ENCODE measurements around the gene PTGFRN.

PTGFRN gene

GRCh38 chr1:116891396-116892079, 18.2 kb upstream of the PTGFRN start:
- no peak for DNase-seq

GRCh38 chr1:116895073-116895472, 14.6 kb upstream of the PTGFRN start:
- DNase-seq = no peak

DNA sequence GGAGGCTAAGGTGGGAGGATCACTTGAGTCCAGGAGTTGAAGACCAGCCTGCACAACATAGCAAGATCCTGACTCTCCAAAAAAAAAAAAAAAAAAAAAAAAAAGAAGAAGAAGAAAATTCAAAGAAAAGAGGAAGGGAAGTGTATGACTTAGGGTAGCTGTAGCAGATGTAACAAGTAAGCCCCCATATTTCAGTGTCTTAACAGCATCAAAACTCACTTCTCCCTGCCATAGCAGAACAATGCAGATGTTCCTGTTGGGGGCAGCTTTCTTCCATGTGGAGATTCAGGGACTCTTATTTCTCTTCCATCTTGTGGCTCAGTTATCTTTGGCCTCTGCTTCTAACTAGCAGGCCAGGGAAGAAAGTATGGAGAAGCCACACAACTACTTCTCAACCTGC, 10.2 kb upstream of the PTGFRN start:
- DNase-seq = no peak

DNA sequence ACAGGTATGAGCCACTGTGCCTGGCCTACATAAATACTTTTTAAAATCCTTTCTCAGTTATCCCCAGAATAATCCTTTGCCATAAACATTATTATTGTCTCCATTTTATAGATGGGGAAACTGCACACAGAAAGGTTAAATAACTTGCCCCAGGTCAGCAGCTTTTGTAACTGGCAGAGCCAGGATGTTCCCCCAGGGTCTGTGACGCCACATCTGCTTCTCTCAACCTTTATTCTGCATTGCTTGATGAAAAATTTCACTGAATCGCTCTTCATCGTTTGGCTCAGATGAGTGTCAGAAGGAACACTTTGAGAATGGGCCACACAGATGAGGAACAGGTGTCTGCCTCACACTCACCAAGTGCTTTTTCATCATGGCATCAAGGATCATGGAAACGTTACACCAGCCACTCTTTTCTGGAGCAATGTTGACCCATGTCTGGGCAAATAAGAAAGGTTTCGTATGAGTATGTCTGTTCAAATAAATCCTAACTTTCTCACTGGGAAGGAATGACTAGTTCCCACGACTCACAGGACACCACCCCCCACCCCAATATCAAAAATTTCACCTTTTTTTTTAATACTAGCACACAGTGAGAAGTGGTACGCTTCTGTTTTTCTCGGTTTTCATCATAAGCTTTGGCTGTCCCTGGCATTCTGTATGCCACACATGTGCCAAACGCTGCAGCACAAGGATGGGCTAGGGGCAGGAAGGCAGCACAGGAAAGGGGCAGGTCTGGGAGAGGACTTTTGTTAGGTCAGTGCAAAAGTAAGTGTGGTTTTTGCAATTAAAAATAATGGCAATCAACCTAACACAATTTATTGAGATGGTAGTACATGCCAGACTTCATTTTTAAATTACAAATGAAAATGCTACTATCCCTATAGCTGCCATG, 9.0 kb upstream of the PTGFRN start:
- no peak for DNase-seq

DNA sequence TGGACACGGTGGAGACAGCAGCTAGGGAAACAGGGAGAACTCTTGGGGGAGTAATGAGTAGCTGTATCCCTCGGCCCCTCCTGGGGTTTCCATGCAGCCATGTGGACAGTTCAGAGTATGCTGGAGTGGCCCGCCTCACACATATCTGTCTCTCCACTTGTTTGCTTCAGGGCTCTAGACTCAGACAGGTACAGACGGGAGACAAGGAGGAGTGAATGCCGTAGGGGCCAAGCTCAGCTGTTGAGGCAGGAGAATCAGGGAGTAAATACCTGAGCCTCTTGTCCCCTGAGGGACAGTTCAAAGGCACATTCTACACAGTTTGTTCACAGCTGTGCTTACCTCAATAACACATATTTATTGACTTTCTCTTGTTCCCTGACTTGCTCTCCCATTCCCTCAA, 7.7 kb upstream of the PTGFRN start:
- no peak for DNase-seq

- DNase-seq = no peak
These were observed 6.9 kb upstream of the PTGFRN start for GRCh38 chr1:116902723-116903383.

- DNase-seq = no peak
These were observed 4.9 kb upstream of the PTGFRN start for GRCh38 chr1:116904791-116905320.

GRCh38 chr1:116906812-116907211, 2.9 kb upstream of the PTGFRN start:
- no peak for DNase-seq

GRCh38 chr1:116907351-116907750, 2.4 kb upstream of the PTGFRN start:
- DNase-seq = no peak

DNA sequence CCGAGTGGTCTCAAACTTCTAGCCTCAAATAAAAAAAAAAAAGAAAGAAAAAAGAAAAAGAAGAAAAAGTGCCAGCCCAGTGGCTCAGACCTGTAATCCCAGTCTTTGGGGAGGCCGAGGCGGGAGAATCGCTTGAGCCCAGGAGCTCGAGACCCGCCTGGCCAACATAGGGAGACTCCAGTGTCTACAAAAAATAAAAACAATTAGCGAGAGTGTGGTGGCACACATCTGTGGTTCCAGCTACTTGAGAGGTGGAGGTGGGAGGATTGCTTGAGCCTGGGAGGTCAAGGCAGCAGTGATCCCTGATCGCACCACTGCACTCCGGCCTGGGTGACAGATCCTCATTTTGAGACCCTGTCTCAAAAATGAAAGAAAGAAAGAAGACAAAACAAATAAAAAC, 1.4 kb upstream of the PTGFRN start:
- no peak for DNase-seq

- no peak for DNase-seq
These were observed 750 bp upstream of the PTGFRN start for GRCh38 chr1:116908820-116909511.

DNA sequence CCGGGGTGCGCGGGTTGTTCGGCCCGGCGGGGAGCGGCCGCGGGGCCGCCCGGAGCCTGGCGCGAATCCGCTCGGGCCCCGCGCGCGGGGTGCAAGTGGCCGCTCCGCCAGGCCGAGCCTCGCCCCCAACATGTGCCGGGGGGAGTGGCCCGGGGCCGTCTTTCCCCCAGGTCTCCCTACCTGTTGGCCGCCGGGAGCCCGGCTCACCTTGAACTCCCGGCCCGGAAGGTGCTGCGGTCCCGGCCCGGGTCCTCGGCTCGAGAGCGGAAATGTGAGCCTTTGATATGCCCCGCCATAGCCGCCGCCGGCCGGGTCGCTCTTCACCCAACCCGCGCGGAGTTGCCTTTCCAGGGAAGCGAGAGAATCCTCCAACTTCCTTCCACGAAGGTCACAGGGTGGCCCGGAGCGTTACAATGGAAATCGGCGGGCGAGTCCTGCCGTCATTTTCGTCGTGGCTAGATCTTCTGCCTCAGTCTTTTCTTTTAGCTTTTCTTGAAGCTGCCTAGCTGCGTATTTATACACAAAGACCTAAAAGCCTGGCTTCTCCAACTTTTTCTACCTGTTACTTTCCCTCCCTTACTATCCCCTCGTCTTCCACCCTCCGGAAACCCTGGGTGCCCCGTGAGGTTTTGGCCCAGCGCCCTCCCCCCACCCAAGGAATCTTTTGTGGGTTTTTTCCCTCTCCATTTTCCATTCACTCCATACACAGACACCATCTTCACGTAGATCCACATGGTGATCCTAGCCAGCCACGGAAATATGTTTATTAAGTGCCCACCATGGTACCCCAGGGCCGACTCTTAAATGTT, 867 bp downstream of the PTGFRN start:
- DNase-seq = no peak

DNA sequence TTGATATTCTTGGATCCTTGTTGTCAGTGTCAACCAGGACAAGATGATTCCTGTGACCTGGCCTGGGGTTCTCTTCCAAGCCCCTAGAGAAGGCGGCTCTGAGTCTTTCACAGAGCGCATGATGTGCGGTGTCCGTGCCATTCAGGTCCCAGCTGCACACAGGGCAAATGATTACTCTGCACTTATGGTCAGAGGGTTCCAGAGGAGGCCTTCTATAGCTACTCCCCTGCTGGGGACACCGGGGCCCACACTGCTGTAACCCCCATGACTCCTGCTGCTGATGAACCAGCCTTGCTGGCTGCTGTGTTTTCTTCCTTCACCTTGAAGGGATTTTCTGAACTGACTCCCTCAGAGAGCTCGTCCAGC, 1.5 kb downstream of the PTGFRN start:
- no peak for DNase-seq

- DNase-seq = no peak
These were observed 2.2 kb downstream of the PTGFRN start for GRCh38 chr1:116911779-116912469.

GRCh38 chr1:116912846-116913245, 3.1 kb downstream of the PTGFRN start:
- no peak for DNase-seq

DNA sequence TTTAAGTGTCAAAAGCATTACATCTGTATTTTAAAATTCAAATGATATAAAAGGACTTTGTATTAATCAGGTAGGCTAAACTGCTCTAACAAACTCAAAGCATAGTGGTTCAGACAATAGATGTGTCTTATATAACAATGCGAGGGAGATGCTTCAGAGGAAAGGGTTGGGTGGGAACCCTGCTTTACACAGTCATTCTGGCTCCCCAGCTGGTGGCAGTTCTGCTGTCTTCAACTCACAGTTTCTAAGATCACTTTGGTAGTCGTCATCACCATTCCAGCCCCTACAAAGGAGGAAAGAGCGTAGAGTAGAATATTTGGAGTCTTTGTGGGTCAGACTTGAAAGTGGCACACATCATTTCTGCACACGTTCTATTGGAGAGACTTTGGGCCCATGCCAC, 4.2 kb downstream of the PTGFRN start:
- DNase-seq = no peak

DNA sequence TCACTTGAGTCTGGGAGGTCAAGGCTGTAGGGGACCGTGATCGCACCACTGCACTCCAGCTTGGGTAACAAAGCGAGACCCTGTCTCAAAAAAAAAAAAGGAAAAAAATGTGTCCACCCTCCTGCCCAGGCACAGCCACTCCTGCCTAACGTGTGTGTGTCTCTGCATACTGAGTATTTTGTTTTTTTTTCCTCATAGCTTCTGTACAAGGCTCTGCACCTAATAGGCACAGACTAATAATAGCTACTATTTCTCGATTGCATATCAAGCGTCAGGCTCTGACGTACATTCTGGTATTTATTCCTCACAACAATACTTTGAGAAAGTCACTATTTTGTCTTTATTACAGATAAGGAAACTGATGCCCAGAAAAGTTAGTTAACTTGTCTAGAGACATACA, 5.0 kb downstream of the PTGFRN start:
- no peak for DNase-seq

DNA sequence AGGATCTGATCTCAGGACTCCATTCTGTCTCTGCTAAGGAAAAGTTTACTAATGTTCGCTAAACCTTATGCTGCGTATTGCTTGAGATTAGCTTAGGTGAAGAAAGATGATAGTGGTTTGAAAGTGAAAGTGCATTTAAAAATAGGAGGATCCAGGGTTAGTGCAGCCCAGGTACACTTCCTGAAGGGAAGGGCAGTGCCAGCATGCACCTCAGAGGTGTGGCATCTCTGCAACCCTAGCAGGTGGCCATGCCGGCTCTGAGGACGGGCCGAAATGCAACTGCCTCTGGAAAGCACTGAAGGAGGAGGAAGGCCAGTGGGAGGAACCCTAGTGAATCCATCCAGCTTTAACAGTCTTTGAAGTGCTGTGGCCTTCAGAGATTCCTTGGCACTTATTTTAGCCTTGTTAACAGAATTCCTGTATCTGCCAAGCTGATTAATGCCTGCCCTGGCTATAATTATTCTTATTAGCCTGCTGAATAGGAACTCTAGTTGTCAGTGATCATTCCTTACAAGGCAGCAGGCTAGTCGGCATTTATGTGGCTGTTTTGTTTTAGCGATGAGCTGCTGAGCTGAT, 5.5 kb downstream of the PTGFRN start:
- peak; percentile 50 for DNase-seq

DNA sequence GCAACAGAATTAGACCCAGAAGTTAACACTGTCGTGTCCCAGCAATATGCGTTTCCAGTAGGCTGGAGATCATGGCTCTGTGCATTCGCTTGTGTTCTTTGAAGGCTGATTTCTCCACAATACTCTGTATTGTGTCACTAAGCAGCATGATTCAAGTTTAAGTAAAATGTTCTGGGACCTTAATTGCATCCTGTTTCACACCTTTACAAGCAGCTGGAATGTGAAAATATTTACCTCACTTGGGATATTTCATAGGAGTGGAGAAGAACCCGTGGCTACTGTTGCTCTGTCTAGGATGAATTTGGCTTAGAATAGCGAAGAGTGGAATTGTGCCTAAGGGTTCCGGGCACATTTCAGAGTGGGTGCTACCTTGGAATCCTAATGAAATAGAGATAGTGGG, 6.3 kb downstream of the PTGFRN start:
- no peak for DNase-seq

- DNase-seq = no peak
These were observed 7.1 kb downstream of the PTGFRN start for GRCh38 chr1:116916533-116917445.

Measured in NCI-H2227 treated with DMSO at 0.1 percent for 48 hours (cell line).